ENCODE results near the gene C11orf91. TPM values are rescaled to one million over a fixed set of nuclear protein-coding genes. Genes with fewer than 3 reads are reported as not detected.
"Not testable (repeated sequence)": the region's sequence is repeated elsewhere in the genome, so short reads cannot be mapped to it uniquely, and the experiment has no call there.

The C11orf91 gene
- total RNA-seq, 1 donor = not detected

DNA sequence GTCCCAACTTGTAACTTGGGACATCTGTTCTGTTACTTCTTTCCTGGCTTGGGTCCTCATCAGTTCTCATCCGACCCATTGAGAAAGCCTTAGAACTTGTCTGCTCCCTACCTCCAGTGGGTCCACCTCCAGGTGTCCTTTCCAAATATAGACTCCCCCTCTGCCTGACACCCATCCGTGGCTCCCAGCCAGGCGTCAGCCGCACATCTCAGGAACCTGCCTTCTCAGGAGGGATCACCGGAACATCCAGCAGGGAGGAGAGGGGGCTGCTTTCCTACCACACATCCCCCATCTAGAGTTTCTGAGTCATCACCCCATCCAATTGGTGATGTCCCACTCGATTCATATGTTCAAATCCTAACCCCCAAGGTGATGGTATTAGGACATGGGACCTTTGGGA is 36.5 kb downstream of the C11orf91 start:
- H3K4me3 ChIP-seq (ENCODE audit: low read depth, low read length) = no peak overlapping the region
- TF ChIP-seq, protein P1, sequence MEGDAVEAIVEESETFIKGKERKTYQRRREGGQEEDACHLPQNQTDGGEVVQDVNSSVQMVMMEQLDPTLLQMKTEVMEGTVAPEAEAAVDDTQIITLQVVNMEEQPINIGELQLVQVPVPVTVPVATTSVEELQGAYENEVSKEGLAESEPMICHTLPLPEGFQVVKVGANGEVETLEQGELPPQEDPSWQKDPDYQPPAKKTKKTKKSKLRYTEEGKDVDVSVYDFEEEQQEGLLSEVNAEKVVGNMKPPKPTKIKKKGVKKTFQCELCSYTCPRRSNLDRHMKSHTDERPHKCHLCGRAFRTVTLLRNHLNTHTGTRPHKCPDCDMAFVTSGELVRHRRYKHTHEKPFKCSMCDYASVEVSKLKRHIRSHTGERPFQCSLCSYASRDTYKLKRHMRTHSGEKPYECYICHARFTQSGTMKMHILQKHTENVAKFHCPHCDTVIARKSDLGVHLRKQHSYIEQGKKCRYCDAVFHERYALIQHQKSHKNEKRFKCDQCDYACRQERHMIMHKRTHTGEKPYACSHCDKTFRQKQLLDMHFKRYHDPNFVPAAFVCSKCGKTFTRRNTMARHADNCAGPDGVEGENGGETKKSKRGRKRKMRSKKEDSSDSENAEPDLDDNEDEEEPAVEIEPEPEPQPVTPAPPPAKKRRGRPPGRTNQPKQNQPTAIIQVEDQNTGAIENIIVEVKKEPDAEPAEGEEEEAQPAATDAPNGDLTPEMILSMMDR (IDR thresholded peaks at IDR 0.05; ENCODE audit: insufficient read depth, low read length) = no peak
- no peak for DNase-seq (ENCODE audit: low read depth)

DNA sequence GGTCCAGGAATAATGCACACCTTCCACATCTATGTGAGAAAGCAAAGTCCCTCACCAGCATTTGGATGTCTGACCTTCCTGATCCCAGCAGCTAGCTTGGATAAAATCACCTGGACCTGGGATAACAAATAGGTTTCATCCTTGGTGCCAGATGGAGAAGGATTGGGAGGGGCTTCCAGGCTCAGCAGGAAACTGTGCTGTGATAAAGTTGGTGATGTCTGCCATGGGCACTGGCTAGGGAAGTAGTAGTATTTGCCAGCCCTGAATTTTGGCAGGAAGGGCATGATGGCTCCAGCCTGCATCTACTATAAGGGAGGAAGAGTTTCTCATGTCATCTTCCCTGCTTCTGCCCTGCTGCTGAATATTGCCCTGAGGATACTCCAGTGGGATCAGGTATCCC is 37.5 kb downstream of the C11orf91 start:
- no peak overlapping the region for H3K4me3 ChIP-seq (ENCODE audit: low read depth, low read length)
- DNase-seq (ENCODE audit: low read depth) = no peak
- TF ChIP-seq, protein P1 (IDR thresholded peaks at IDR 0.05; ENCODE audit: insufficient read depth, low read length) = no peak

DNA sequence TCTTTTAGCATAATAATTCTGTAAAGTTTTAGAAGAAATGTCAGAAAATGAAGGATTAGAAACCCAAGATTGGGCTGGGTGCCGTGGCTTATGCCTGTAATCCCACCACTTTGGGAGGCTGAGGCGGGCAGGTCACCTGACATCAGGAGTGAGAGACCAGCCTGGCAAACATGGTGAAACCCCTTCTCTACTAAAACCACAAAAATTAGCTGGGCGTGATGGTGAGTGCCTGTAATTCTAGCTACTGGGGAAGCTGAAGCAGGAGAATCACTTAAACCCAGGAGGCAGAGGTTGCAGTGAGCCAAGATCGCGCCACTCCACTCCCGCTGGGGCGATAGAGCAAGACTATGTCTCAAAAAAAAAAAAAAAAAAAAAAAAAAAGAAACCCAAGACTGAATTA is 39.1 kb downstream of the C11orf91 start:
- H3K4me3 ChIP-seq (ENCODE audit: low read depth, low read length); DNase-seq (ENCODE audit: low read depth): not testable (repeated sequence)

DNA sequence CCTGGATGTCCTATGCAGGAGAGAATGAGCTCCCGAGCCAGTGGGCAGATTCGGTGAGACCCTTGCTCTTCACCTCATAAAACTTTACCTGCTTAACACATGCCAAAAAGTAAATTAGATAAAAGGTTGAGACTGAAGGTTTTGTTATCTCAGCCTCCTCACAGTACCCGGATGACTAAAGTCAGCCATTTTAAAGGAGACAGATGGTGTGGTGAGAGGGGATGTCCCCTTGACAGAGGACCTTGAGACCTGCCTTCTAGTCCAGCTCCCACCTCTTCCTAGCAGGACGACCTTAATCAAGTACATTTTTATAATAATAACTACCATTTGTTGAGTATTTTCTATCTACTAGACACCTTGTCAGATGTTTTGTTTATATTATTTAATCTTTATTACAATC is 39.7 kb downstream of the C11orf91 start:
- no peak for DNase-seq (ENCODE audit: low read depth)
- no peak overlapping the region for H3K4me3 ChIP-seq (ENCODE audit: low read depth, low read length)
- TF ChIP-seq, protein P1 (IDR thresholded peaks at IDR 0.05; ENCODE audit: insufficient read depth, low read length) = no peak

DNA sequence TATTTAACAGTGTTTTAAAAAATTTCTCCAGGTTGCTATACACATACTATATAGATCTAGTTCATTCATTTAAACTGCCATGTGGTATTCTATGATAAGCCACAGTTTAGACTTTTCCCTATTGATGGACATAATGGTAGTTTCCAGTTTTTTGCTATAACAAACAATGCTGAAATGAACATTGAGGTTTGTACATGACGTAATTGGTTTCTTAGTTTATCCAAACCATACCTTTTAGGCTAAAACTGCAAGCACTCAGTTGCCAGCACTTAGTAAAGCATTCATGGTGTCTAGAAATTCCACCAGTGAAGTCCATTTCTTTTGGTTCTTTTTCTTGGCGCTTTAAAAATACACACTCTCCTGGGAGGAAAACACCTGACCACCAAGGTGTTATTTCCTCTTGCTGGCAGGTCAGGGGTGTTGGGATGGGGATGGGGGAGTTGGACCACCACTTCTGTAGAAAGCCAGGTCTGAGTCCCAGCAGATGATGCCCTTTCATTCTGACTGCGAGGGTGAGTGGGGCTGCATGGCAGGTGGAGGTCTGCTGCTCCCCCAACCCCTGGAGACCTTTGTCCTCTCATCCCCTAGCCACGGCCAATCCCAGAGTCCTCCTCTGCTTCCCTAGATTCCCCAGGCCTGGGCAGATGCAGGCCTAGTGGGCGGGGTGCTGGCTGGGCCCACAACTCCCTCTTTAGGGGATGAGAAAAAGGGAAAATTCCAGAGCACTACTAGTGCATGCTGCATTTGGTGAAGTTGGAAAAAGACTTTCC is 41.1 kb downstream of the C11orf91 start:
- TF ChIP-seq, protein P1 (IDR thresholded peaks at IDR 0.05; ENCODE audit: insufficient read depth, low read length) = no peak
- DNase-seq (ENCODE audit: low read depth) = no peak
- H3K4me3 ChIP-seq (ENCODE audit: low read depth, low read length) = no peak overlapping the region

DNA sequence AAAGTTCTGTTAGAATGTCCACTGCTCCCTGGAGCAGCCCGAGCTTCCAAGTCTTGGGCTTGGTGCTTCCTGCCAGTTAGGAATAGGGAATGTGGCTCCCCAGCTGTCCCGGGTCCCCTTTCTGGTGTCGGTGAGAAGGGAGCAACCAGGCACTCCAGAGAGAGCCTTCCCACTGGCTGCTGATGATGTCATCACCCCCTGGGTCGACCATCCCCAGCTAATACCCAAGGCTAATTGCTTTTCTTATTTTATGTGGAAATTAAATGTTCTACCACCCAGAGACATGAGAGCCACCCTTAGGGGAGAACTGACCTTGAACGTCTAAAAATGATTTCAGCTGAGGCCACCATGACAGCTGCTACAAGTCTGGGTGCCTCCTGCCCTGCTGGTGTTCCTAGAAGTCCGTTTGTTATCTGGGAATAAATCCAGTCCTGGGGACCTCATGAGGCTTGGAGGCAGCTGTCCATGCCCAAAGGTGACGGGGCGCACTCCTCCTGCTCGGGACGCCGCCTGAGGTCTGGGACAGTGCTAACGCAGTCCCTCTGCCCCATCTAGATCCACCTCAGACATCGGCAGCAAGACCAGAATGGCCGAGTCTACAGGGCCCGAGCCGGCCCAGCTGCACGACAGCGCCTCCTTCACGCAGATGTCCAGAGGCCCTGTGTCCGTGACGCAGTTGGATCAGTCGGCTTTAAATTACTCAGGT is 42.3 kb downstream of the C11orf91 start:
- TF ChIP-seq, protein P1 (IDR thresholded peaks at IDR 0.05; ENCODE audit: insufficient read depth, low read length) = no peak
- no peak overlapping the region for H3K4me3 ChIP-seq (ENCODE audit: low read depth, low read length)
- no peak for DNase-seq (ENCODE audit: low read depth)

DNA sequence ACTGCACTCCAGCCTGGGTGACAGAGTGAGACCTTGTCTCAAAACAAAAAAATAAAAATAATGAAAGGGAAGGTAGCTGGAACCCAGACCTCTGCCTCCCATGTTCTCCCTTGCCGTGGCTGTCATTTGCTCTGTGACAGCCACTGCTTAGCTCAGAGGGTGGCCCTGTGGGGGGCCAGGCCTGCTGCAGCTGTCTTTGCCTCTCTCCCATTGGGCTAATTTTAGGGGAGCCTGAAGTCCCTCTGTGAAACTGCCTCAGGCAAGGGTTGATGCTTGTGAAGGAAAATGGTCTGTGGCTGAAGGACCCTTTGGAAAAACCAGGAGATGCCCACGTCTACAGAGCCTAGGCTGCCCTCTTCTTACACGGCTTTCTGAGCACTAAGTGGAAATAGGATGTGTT is 42.9 kb downstream of the C11orf91 start:
- TF ChIP-seq, protein P1 (IDR thresholded peaks at IDR 0.05; ENCODE audit: insufficient read depth, low read length) = no peak
- H3K4me3 ChIP-seq (ENCODE audit: low read depth, low read length) = no peak overlapping the region
- DNase-seq (ENCODE audit: low read depth) = no peak
